Spleen (tissue), 11 donors: ENCODE data around the gene AKAP13. TPM values are rescaled to one million over a fixed set of nuclear protein-coding genes. Genes with fewer than 3 reads are reported as not detected.

ENCODE experiments used
- DNase-seq: peaks from one replicate; pipeline ENCODE4 v3.0.0-alpha.2; 2020
- H3K27ac ChIP-seq, 8 donors: fragments of 200-600 bp; sonication (generic) in 7 of 8; 1 replicate in 4 of 8; 2 replicates in 4 of 8; pipeline versions ENCODE4 v1.5.0 to v1.8.0; 2016 to 2021; ENCODE audit warnings: inconsistent platforms in 4 of 8, mild to moderate bottlenecking in 4 of 8, moderate library complexity in 1 of 8
- H3K27me3 ChIP-seq, 7 donors: fragments of 200-600 bp; sonication (generic) in 6 of 7; replicated peaks in 1 of 7; 1 replicate in 4 of 7; 2 replicates in 3 of 7; pipeline versions ENCODE4 v1.5.0 to v1.8.0; 2016 to 2021; ENCODE audit warnings: inconsistent platforms in 3 of 7, mild to moderate bottlenecking in 1 of 7
- H3K36me3 ChIP-seq, 6 donors: fragments of 200-600 bp; sonication (generic) in 5 of 6; 1 replicate in 4 of 6; 2 replicates in 2 of 6; pipeline versions ENCODE4 v1.5.0 to v1.8.0; 2016 to 2021; ENCODE audit warnings: inconsistent platforms in 2 of 6
- H3K4me1 ChIP-seq, 6 donors: fragments of 200-600 bp; sonication (generic) in 5 of 6; 1 replicate in 3 of 6; 2 replicates in 3 of 6; pipeline versions ENCODE4 v1.5.0 to v1.8.0; 2016 to 2021; ENCODE audit warnings: inconsistent platforms in 3 of 6
- H3K4me3 ChIP-seq, 8 donors: fragments of 200-600 bp; sonication (generic) in 7 of 8; 1 replicate in 4 of 8; 2 replicates in 4 of 8; pipeline versions ENCODE4 v1.5.0 to v1.8.0; 2016 to 2021; ENCODE audit warnings: inconsistent platforms in 4 of 8, mild to moderate bottlenecking in 4 of 8, moderate library complexity in 2 of 8
- H3K9me3 ChIP-seq, 8 donors: fragments of 200-600 bp; sonication (generic) in 7 of 8; 1 replicate in 4 of 8; 2 replicates in 4 of 8; pipeline versions ENCODE4 v1.5.0 to v1.8.0; 2016 to 2021; ENCODE audit warnings: inconsistent platforms in 4 of 8
- CTCF ChIP-seq, 11 experiments: fragments of 200-600 bp in 7 of 11; fragments of 450-650 bp in 4 of 11; sonication (generic) in 4 of 11; IDR thresholded peaks in 8 of 11; conservative IDR thresholded peaks in 3 of 11; 1 replicate in 7 of 11; 2 replicates in 4 of 11; pipeline versions ENCODE4 v1.4.0 to v1.8.0; 2016 to 2021; ENCODE audit warnings: antibody characterized with exemption in 11 of 11, inconsistent platforms in 4 of 11, mild to moderate bottlenecking in 1 of 11
- POLR2A ChIP-seq, 3 donors: fragments of 450-650 bp; IDR thresholded peaks; one replicate each; pipeline ENCODE4 v1.5.1; 2017; ENCODE audit warnings: antibody characterized with exemption in 3 of 3, mild to moderate bottlenecking in 1 of 3
- POLR2AphosphoS5 ChIP-seq, 3 donors: sonication (generic); formaldehyde crosslinking; IDR thresholded peaks; one replicate each; pipeline ENCODE4 v1.5.1; 2017; ENCODE audit warnings: antibody characterized with exemption in 3 of 3
- WGBS, 5 donors: extraction: QIAGEN DNeasy Blood & Tissue Kit in 3 of 5; methylation state at CpG; one replicate each; pipeline versions ENCODE4 v1.1.5 to v1.1.7; 2013 to 2018; 5-methylcytosine and 5-hydroxymethylcytosine counted together
- intact Hi-C: fragments of 100-400 bp; cut with DNase I; formaldehyde crosslinking; loops from one replicate; pipeline ENCODE4 v1.15.0; 2023; ENCODE audit warnings: low total_unique reads
- polyA plus RNA-seq, 3 donors: library from polyadenylated mRNA; stranded (reverse); fragments of 200-250 nt; gene quantifications; one replicate each; pipeline ENCODE4 v1.2.1, GENCODE V29; 2013
- total RNA-seq, 7 donors: library from RNA; depleted of rRNA in 3 of 7; stranded (reverse); fragments of >200 nt in 3 of 7; fragmentation: NEBNext Ultra II Directional in 4 of 7; extraction: Animal tissue kit (Norgen Biotek cat#: 25700) in 4 of 7; gene quantifications; one replicate each; pipeline versions ENCODE4 v1.1.0 to v1.2.1, GENCODE V29; 2016 to 2021
- donor health status: healthy with polysubstance abuse.
- donor health status: DM: no; HTN: no; CAD: no; lungs with moderate emphysema.
- donor health status: DM: no; HTN: no; CAD: no.
- donor health status: Bipolar disorder and iron deficiency.
- donor health status: healthy.
- donor health status: DM: no; HTN: no; CAD: no.
- donor health status: DM: yes; HTN: yes; CAD: no.

The AKAP13 gene
- total and polyA plus RNA-seq, 10 donors, result 35.4 to 413 (median 260) TPM

- Histone ChIP-seq H3K27ac (no peak overlapping the region), H3K4me1 (peaks cover 0 to 18% (median 0%) of the 10 kb centered on the region in 6 donors), H3K27me3 (peaks cover 0 to 16% (median 0%) of the 10 kb centered on the region in 7 donors), H3K9me3 (no peaks in the 10 kb centered on the region), H3K4me3 (no peak overlapping the region), H3K36me3 (no peaks in the 10 kb centered on the region)
- no peak for DNase-seq
- WGBS, 5 donors, result 45 to 63% (median 56%) methylated on average over 1 of the region's 1 CpG
- TF ChIP-seq POLR2A (IDR thresholded peaks at IDR 0.05), result no peak
- TF ChIP-seq CTCF (IDR thresholded peaks at IDR 0.05 in 8 of 11, conservative IDR thresholded peaks at IDR 0.05 in 3 of 11), result no peak
- no peak for TF ChIP-seq POLR2AphosphoS5 (IDR thresholded peaks at IDR 0.05)
- intact Hi-C loops, result no loop called here
Measured at GRCh38 chr15:85356276-85356675, 24.1 kb upstream of the AKAP13 start.

DNA sequence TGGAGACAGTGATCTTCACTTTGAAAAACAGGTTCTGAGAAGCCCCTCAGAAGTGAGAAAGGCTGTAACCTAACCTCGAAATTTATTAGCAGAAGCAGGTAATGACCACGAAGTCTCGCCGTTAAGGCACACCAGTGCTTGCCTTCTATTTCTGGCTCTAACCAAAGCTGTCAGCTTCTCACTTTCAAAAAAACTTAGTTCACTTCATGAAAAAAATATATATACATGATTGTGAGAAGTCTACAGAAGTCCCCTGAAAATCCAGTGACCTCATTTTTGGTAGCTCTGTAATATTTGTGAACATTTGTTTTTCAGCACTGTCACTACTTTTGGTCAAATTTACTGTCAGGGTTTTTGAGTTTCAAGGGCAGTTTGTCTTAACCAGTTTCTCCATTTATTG is 19.1 kb upstream of the AKAP13 start:
- Histone ChIP-seq H3K4me1 (peaks cover 0 to 12% (median 0%) of the 10 kb centered on the region in 6 donors), H3K36me3 (no peaks in the 10 kb centered on the region), H3K27ac (no peak overlapping the region), H3K27me3 (no peaks in the 10 kb centered on the region), H3K9me3 (no peaks in the 10 kb centered on the region), H3K4me3 (no peak overlapping the region)
- intact Hi-C loops, result no loop called here
- DNase-seq, result no peak
- no peak for TF ChIP-seq POLR2A (IDR thresholded peaks at IDR 0.05)
- no peak for TF ChIP-seq POLR2AphosphoS5 (IDR thresholded peaks at IDR 0.05)
- TF ChIP-seq CTCF (IDR thresholded peaks at IDR 0.05 in 8 of 11, conservative IDR thresholded peaks at IDR 0.05 in 3 of 11), result no peak
- WGBS, 5 donors, result 47 to 72% (median 56%) methylated on average over 4 of the region's 4 CpGs

GRCh38 chr15:85362436-85363081 is 17.8 kb upstream of the AKAP13 start:
- Histone ChIP-seq H3K9me3 (no peaks in the 10 kb centered on the region), H3K4me1 (peaks cover 0 to 10% (median 0%) of the 10 kb centered on the region in 6 donors), H3K36me3 (no peaks in the 10 kb centered on the region), H3K4me3 (no peak overlapping the region), H3K27me3 (no peaks in the 10 kb centered on the region), H3K27ac (no peak overlapping the region)
- TF ChIP-seq CTCF (IDR thresholded peaks at IDR 0.05 in 8 of 11, conservative IDR thresholded peaks at IDR 0.05 in 3 of 11) (no peak), POLR2AphosphoS5 (IDR thresholded peaks at IDR 0.05) (no peak), POLR2A (IDR thresholded peaks at IDR 0.05) (no peak)
- 78 to 90% (median 79%) methylated on average over 6 of the region's 6 CpGs for WGBS, 5 donors
- intact Hi-C loops, result no loop called here
- no peak for DNase-seq

GRCh38 chr15:85365980-85366379 is 14.4 kb upstream of the AKAP13 start:
- H3K9me3 ChIP-seq, result no peaks in the 10 kb centered on the region
- no peak for DNase-seq
- H3K4me1 ChIP-seq, result peaks cover 0 to 4% (median 0%) of the 10 kb centered on the region in 6 donors
- no peaks in the 10 kb centered on the region for H3K36me3 ChIP-seq
- WGBS, 5 donors, result 83 to 98% (median 91%) methylated on average over 2 of the region's 2 CpGs
- no peak overlapping the region for H3K4me3 ChIP-seq
- H3K27me3 ChIP-seq, result no peaks in the 10 kb centered on the region
- no peak for TF ChIP-seq CTCF (IDR thresholded peaks at IDR 0.05 in 8 of 11, conservative IDR thresholded peaks at IDR 0.05 in 3 of 11)
- no peak for TF ChIP-seq POLR2A (IDR thresholded peaks at IDR 0.05)
- intact Hi-C loops, result no loop called here
- no peak overlapping the region for H3K27ac ChIP-seq
